ENCODE measurements around the gene ARSG.
"Not testable (repeated sequence)": the region's sequence is repeated elsewhere in the genome, so short reads cannot be mapped to it uniquely, and the experiment has no call there.

ARSG gene

DNA sequence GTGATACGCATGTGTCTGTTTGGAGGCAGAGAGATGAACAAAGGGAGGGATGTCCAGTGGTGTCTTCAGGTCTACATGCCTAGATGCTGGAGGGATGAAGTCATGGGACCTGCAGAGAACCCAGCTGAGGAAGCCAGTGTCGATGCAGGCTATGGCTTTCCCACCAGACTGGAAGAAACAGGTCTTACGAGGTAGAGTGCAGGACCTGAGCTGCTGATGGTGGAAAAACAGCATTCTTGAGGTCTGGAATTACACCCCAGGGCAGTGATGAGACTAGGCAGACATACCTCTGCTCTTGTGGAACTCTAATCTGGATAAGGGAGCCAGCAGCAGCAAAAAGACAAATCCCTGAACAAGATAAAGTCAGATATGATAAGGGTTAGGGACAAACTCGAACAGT, 37.4 kb downstream of the ARSG start:
- H3K4me3 ChIP-seq (ENCODE audit: low read depth, low read length), result no peak overlapping the region
- DNase-seq (ENCODE audit: low read depth), result no peak
- TF ChIP-seq, protein P1, sequence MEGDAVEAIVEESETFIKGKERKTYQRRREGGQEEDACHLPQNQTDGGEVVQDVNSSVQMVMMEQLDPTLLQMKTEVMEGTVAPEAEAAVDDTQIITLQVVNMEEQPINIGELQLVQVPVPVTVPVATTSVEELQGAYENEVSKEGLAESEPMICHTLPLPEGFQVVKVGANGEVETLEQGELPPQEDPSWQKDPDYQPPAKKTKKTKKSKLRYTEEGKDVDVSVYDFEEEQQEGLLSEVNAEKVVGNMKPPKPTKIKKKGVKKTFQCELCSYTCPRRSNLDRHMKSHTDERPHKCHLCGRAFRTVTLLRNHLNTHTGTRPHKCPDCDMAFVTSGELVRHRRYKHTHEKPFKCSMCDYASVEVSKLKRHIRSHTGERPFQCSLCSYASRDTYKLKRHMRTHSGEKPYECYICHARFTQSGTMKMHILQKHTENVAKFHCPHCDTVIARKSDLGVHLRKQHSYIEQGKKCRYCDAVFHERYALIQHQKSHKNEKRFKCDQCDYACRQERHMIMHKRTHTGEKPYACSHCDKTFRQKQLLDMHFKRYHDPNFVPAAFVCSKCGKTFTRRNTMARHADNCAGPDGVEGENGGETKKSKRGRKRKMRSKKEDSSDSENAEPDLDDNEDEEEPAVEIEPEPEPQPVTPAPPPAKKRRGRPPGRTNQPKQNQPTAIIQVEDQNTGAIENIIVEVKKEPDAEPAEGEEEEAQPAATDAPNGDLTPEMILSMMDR (IDR thresholded peaks at IDR 0.05; ENCODE audit: low read depth, low read length), result no peak
- TF ChIP-seq, protein P2, sequence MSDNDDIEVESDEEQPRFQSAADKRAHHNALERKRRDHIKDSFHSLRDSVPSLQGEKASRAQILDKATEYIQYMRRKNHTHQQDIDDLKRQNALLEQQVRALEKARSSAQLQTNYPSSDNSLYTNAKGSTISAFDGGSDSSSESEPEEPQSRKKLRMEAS (IDR thresholded peaks at IDR 0.05; ENCODE audit: low read depth, low read length), result no peak
- TF ChIP-seq MYC (IDR thresholded peaks at IDR 0.05; ENCODE audit: low read depth, low read length) (no peak), POLR2A (IDR thresholded peaks at IDR 0.05; ENCODE audit: extremely low read depth, insufficient read length) (no peak)

DNA sequence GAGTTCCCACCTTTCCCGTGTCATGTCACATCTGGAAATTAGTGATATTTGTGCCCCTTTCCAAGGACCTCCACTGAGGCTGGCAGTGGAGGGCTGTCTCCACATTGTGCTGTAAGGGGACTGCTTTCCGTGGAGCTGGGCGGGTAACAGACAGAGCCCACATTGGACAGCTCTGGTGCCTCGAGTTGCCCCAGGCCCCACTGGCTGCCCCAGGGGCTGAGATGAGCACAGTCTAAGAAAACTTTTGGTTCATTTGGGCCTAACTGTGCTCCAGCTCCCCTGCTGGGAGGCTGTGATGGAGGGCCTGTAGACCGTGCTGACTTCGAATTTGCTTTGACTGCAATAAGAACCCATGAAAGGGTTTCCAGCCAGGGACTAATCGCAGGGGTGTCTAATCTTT, 38.0 kb downstream of the ARSG start:
- no peak overlapping the region for H3K4me3 ChIP-seq (ENCODE audit: low read depth, low read length)
- TF ChIP-seq POLR2A (IDR thresholded peaks at IDR 0.05; ENCODE audit: extremely low read depth, insufficient read length) (no peak), MYC (IDR thresholded peaks at IDR 0.05; ENCODE audit: low read depth, low read length) (no peak)
- TF ChIP-seq, protein P2 (IDR thresholded peaks at IDR 0.05; ENCODE audit: low read depth, low read length), result no peak
- TF ChIP-seq, protein P1 (IDR thresholded peaks at IDR 0.05; ENCODE audit: low read depth, low read length), result no peak
- no peak for DNase-seq (ENCODE audit: low read depth)

DNA sequence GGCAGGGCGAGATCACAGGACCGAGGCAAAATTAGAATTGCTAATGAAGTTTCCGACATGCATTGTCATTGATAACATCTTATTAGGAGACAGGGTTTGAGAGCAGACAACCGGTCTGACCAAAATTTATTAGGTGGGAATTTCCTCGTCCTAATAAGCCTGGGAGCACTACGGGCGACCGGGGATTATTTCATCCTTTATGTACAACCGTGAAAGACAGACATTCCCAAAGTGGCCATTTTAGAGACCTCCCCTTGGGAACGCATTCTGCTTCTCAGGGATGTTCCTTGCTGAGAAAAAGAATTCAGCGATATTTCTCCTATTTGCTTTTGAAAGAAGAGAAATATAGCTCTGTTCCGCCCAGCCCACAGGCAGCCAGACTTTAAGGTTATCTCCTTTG, 40.6 kb downstream of the ARSG start:
- not testable (repeated sequence) for H3K4me3 ChIP-seq (ENCODE audit: low read depth, low read length); DNase-seq (ENCODE audit: low read depth)

DNA sequence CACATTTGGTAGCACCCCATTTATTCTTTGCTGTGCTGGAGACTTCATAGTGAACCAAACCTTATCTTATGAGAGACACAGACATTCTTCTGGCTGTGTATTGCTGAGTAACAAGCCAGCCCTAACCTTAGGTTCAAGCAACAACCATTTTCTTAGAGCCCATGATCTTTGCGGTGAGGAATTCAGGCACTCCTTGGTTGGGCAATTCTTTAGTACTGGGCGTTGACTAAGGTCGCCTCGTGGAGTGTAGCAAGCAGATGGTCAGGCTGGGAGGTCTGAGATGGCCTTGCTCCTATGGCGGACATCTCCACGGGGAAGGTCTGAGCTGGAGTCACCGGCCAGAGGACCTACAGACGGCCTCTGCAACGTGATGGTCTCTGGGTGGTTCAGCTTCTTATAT, 43.1 kb downstream of the ARSG start:
- TF ChIP-seq, protein P1 (IDR thresholded peaks at IDR 0.05; ENCODE audit: low read depth, low read length), result no peak
- TF ChIP-seq MYC (IDR thresholded peaks at IDR 0.05; ENCODE audit: low read depth, low read length), result no peak
- no peak for TF ChIP-seq POLR2A (IDR thresholded peaks at IDR 0.05; ENCODE audit: extremely low read depth, insufficient read length)
- TF ChIP-seq, protein P2 (IDR thresholded peaks at IDR 0.05; ENCODE audit: low read depth, low read length), result no peak
- no peak for DNase-seq (ENCODE audit: low read depth)
- no peak overlapping the region for H3K4me3 ChIP-seq (ENCODE audit: low read depth, low read length)

DNA sequence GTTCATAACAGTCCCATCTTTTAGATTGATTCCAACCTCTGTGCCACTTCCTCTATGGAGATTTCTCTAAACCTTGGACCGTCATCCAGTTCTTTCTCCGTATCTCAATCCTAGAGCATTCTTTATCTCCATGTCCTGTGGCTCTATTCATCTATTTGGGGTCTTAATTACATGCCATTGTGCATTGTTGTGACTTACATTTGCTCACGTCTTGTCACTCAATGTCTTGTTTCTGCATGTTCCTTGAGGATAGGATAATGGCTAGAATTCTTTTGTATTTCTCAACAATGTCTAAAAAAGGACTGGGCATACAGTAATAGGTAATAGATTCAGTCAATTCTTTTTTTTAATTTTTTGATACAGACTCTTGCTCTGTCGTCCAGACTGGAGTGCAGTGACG, 50.2 kb downstream of the ARSG start:
- TF ChIP-seq, protein P1 (IDR thresholded peaks at IDR 0.05; ENCODE audit: low read depth, low read length), result no peak
- TF ChIP-seq, protein P2 (IDR thresholded peaks at IDR 0.05; ENCODE audit: low read depth, low read length), result no peak
- TF ChIP-seq MYC (IDR thresholded peaks at IDR 0.05; ENCODE audit: low read depth, low read length), result no peak
- no peak overlapping the region for H3K4me3 ChIP-seq (ENCODE audit: low read depth, low read length)
- no peak for DNase-seq (ENCODE audit: low read depth)

DNA sequence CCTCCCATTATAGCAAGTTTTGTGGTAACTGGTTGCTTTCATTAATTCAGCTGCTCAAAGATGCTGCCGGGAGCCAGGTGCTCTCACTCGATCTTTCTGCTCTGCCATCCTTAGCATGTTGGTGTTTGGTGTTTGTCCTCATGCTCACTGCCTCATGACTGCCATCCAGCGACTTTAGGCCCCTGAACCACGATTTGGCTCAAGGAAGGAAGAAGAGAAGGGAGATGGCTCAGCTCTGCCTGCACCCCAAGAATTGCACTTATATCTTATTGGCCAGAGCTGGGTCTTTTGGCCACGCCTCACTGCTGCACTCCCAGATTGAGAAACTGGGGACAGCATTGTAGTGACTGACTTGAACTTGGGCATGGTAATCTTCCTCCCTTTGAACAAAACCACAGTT, 52.7 kb downstream of the ARSG start:
- TF ChIP-seq MYC (IDR thresholded peaks at IDR 0.05; ENCODE audit: low read depth, low read length), result no peak; the same call in 1 of the 2 replicates
- TF ChIP-seq, protein P1 (IDR thresholded peaks at IDR 0.05; ENCODE audit: low read depth, low read length), result peak; percentile 31
- TF ChIP-seq, protein P2 (IDR thresholded peaks at IDR 0.05; ENCODE audit: low read depth, low read length), result peak; percentile 56
- no peak overlapping the region for H3K4me3 ChIP-seq (ENCODE audit: low read depth, low read length)
- DNase-seq (ENCODE audit: low read depth), result peak; percentile 86
